ENCODE measurements around the gene ANG.

DNA sequence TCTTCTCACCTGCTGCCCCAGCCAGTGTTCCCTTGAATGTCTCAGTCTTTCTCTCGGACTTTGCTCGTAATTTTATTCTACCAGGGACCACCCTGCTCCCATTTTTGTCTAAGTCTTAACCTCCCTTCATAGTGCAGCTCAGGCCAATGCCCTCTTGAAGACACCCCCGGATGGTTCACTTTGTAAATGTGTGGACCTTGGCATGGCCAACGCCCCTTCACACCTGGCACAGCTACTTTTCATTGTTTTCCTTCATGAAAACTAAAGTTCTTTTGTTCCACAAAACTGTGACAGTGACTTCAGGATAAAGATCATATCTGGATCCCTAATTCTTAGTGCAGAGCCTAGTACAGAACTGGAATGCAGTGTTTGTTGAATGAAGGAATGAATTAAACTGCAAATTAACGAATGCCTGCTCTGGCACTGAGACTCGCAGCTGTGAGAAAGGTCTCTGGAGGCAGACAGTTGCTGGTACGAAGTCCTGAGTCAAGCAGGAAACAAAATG, 7.7 kb upstream of the ANG start:
- no peak for TF ChIP-seq POLR2AphosphoS5 (IDR thresholded peaks at IDR 0.05; ENCODE audit: low read depth)
- TF ChIP-seq, protein P1, sequence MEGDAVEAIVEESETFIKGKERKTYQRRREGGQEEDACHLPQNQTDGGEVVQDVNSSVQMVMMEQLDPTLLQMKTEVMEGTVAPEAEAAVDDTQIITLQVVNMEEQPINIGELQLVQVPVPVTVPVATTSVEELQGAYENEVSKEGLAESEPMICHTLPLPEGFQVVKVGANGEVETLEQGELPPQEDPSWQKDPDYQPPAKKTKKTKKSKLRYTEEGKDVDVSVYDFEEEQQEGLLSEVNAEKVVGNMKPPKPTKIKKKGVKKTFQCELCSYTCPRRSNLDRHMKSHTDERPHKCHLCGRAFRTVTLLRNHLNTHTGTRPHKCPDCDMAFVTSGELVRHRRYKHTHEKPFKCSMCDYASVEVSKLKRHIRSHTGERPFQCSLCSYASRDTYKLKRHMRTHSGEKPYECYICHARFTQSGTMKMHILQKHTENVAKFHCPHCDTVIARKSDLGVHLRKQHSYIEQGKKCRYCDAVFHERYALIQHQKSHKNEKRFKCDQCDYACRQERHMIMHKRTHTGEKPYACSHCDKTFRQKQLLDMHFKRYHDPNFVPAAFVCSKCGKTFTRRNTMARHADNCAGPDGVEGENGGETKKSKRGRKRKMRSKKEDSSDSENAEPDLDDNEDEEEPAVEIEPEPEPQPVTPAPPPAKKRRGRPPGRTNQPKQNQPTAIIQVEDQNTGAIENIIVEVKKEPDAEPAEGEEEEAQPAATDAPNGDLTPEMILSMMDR (IDR thresholded peaks at IDR 0.05; ENCODE audit: insufficient read depth, low read length) = no peak
- TF ChIP-seq, protein P2, sequence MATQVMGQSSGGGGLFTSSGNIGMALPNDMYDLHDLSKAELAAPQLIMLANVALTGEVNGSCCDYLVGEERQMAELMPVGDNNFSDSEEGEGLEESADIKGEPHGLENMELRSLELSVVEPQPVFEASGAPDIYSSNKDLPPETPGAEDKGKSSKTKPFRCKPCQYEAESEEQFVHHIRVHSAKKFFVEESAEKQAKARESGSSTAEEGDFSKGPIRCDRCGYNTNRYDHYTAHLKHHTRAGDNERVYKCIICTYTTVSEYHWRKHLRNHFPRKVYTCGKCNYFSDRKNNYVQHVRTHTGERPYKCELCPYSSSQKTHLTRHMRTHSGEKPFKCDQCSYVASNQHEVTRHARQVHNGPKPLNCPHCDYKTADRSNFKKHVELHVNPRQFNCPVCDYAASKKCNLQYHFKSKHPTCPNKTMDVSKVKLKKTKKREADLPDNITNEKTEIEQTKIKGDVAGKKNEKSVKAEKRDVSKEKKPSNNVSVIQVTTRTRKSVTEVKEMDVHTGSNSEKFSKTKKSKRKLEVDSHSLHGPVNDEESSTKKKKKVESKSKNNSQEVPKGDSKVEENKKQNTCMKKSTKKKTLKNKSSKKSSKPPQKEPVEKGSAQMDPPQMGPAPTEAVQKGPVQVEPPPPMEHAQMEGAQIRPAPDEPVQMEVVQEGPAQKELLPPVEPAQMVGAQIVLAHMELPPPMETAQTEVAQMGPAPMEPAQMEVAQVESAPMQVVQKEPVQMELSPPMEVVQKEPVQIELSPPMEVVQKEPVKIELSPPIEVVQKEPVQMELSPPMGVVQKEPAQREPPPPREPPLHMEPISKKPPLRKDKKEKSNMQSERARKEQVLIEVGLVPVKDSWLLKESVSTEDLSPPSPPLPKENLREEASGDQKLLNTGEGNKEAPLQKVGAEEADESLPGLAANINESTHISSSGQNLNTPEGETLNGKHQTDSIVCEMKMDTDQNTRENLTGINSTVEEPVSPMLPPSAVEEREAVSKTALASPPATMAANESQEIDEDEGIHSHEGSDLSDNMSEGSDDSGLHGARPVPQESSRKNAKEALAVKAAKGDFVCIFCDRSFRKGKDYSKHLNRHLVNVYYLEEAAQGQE (IDR thresholded peaks at IDR 0.05; ENCODE audit: insufficient replicate concordance, low read depth) = no peak
